ENCODE data around the gene CD63. TPM values are rescaled to one million over a fixed set of nuclear protein-coding genes. Genes with fewer than 3 reads are reported as not detected.

CD63 gene
- total and polyA plus RNA-seq, 2 of the 4 experiments (the other 2 are of a cell fraction): 995 to 1,398 TPM

- H2BK20ac ChIP-seq (ENCODE audit: low read depth, low read length): no peak overlapping the region
- ATAC-seq (ENCODE audit: low read depth) (no peak), DNase-seq (no peak)
- no peak overlapping the region for H3K4me2 ChIP-seq (ENCODE audit: low read depth, low read length)
- no peak overlapping the region for H2AK9ac ChIP-seq (replicated peaks; ENCODE audit: low read depth, low read length, poor library complexity)
- H3K18ac ChIP-seq (ENCODE audit: low read depth, low read length): no peak overlapping the region
- H2BK120ac ChIP-seq (ENCODE audit: low read depth, low read length): no peak overlapping the region
- in situ Hi-C loops (cut with MboI; ENCODE audit: low sequenced_read_pairs) (no loop called here), intact Hi-C loops (cut with micrococcal nuclease) (no loop called here), dilution Hi-C loops (cut with HindIII; ENCODE audit: low sequenced_read_pairs, unreplicated experiment) (no loop called here)
- H3K9me1 ChIP-seq (ENCODE audit: insufficient read depth, low read length): no peaks in the 10 kb centered on the region
- no TSS peak for BruUV-seq (replicated peaks)
- no peak overlapping the region for H2BK5ac ChIP-seq (ENCODE audit: low read depth, low read length, poor library complexity, severe bottlenecking)
- peaks cover 14% of the 10 kb centered on the region for H3K27me3 ChIP-seq (ENCODE audit: control insufficient read depth, insufficient read depth, low read length)
- 94% methylated on average over 3 of the region's 12 CpGs; no CpG with 5 or more reads in 1 of the 2 experiments for WGBS, 2 experiments (ENCODE audit: extremely low coverage in 2 of 2, insufficient read length in 1 of 2)
- no peaks in the 10 kb centered on the region for H3K9me3 ChIP-seq (ENCODE audit: control insufficient read depth, insufficient read depth, low read length)
- no peak overlapping the region for H3K4me3 ChIP-seq (ENCODE audit: insufficient read depth, low read depth, low read length)
- H4K8ac ChIP-seq (ENCODE audit: low read depth in 2 of 2, low read length in 2 of 2): no peak overlapping the region
- no peak overlapping the region for H3K56ac ChIP-seq (ENCODE audit: extremely low read depth, insufficient read depth, low read length)
- H2BK15ac ChIP-seq (ENCODE audit: low read depth, low read length): no peak overlapping the region
- H2AK5ac ChIP-seq (ENCODE audit: low read depth, low read length): no peak overlapping the region
- CTCF ChIA-PET: no interaction called here
- no peaks in the 10 kb centered on the region for H3K36me3 ChIP-seq (ENCODE audit: control insufficient read depth, insufficient read depth, low read length)
- POLR2A ChIA-PET (ENCODE audit: unreplicated experiment): no interaction called here
- no peak overlapping the region for H3K14ac ChIP-seq (replicated peaks; ENCODE audit: low read depth, low read length)
- no peak overlapping the region for H3K27ac ChIP-seq (ENCODE audit: insufficient read depth, low read length)
- no peak overlapping the region for H2AFZ ChIP-seq (replicated peaks; ENCODE audit: low read length, poor library complexity)
- no peak for TF ChIP-seq FOS (IDR thresholded peaks at IDR 0.05; ENCODE audit: low read depth, low read length)
- no peak for TF ChIP-seq MAFK (IDR thresholded peaks at IDR 0.05; ENCODE audit: low read depth, low read length)
- no peak for TF ChIP-seq SMC3 (IDR thresholded peaks at IDR 0.05; ENCODE audit: low read depth, low read length)
- no peak for TF ChIP-seq CTCF (conservative IDR thresholded peaks at IDR 0.05; ENCODE audit: low read depth, low read length)
- TF ChIP-seq BHLHE40 (IDR thresholded peaks at IDR 0.05; ENCODE audit: low read depth, low read length): no peak
- TF ChIP-seq CEBPB (IDR thresholded peaks at IDR 0.05; ENCODE audit: low read depth, low read length): no peak
- TF ChIP-seq ELK1 (IDR thresholded peaks at IDR 0.05; ENCODE audit: borderline replicate concordance, low read depth, low read length): no peak
- no peak for TF ChIP-seq NFE2L2 (IDR thresholded peaks at IDR 0.05; ENCODE audit: low read depth, low read length)
- no peak for TF ChIP-seq RCOR1 (IDR thresholded peaks at IDR 0.05; ENCODE audit: insufficient replicate concordance, low read length)
- TF ChIP-seq MXI1 (IDR thresholded peaks at IDR 0.05; ENCODE audit: borderline replicate concordance, low read depth, low read length): no peak
- no peak for TF ChIP-seq MAZ (IDR thresholded peaks at IDR 0.05; ENCODE audit: borderline replicate concordance, low read depth, low read length)
- no peak for TF ChIP-seq RFX5 (IDR thresholded peaks at IDR 0.05; ENCODE audit: low read depth, low read length)
- no peak for TF ChIP-seq POLR2A (IDR thresholded peaks at IDR 0.05; ENCODE audit: low read depth, low read length)
- no peak for TF ChIP-seq CHD1 (IDR thresholded peaks at IDR 0.05; ENCODE audit: low read depth, low read length)
- TF ChIP-seq RAD21 (IDR thresholded peaks at IDR 0.05; ENCODE audit: low read length): no peak
- no peak for TF ChIP-seq USF2 (IDR thresholded peaks at IDR 0.05; ENCODE audit: low read depth, low read length)
- no peak overlapping the region for H3K9ac ChIP-seq (ENCODE audit: low read depth, low read length)
- H4K20me1 ChIP-seq (ENCODE audit: insufficient read depth, low read length): no peaks in the 10 kb centered on the region
- no peak overlapping the region for H4K5ac ChIP-seq (ENCODE audit: low read depth, low read length)
- no peak overlapping the region for H3K4ac ChIP-seq (ENCODE audit: low read depth, low read length)
- no peak overlapping the region for H3K23ac ChIP-seq (ENCODE audit: low read depth, low read length)
- H3K79me1 ChIP-seq (ENCODE audit: low read depth in 1 of 2, low read length in 2 of 2): no peaks in the 10 kb centered on the region
- H4K91ac ChIP-seq (ENCODE audit: insufficient read depth, low read depth, low read length): no peak overlapping the region
- no peaks in the 10 kb centered on the region for H3K4me1 ChIP-seq (ENCODE audit: control insufficient read depth, insufficient read depth, low read length)
These were observed 36.0 kb downstream of the CD63 start for GRCh38 chr12:55692631-55693322.
